GM20000 (cell line): ENCODE measurements around the gene PITPNC1.

Experiments used
- DNase-seq: peaks from one replicate; pipeline ENCODE4 v3.0.0; 2012; ENCODE audit warnings: low spot score
- TF ChIP-seq, protein P1 (sequence below): IDR thresholded peaks from 2 replicates; pipeline ENCODE4 v1.5.1; 2012; ENCODE audit warnings: mild to moderate bottlenecking, control low read depth; ENCODE audit errors: extremely low read depth, missing control alignments

The PITPNC1 gene

DNA sequence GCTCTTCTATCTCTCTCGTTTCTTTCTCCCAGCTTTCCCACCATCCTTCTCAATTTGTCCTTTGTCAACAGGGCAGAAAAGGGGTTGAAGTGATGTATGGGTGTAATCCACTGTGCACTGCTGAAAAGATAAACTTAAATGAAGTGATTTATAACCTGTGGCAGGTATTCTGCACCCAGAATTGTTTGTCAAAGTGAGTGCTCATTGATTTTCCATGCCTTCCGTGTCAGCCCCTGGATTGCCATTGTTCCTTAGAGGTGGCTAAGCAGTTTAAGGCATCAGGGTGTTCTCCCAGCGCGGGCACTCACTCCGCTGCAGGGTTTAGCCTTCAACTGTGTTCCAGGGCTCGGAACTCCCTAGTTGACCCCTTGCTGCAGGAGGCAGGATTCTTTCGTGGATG lies 82.9 kb downstream of the PITPNC1 start:
- TF ChIP-seq, protein P1, sequence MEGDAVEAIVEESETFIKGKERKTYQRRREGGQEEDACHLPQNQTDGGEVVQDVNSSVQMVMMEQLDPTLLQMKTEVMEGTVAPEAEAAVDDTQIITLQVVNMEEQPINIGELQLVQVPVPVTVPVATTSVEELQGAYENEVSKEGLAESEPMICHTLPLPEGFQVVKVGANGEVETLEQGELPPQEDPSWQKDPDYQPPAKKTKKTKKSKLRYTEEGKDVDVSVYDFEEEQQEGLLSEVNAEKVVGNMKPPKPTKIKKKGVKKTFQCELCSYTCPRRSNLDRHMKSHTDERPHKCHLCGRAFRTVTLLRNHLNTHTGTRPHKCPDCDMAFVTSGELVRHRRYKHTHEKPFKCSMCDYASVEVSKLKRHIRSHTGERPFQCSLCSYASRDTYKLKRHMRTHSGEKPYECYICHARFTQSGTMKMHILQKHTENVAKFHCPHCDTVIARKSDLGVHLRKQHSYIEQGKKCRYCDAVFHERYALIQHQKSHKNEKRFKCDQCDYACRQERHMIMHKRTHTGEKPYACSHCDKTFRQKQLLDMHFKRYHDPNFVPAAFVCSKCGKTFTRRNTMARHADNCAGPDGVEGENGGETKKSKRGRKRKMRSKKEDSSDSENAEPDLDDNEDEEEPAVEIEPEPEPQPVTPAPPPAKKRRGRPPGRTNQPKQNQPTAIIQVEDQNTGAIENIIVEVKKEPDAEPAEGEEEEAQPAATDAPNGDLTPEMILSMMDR, result no peak

DNA sequence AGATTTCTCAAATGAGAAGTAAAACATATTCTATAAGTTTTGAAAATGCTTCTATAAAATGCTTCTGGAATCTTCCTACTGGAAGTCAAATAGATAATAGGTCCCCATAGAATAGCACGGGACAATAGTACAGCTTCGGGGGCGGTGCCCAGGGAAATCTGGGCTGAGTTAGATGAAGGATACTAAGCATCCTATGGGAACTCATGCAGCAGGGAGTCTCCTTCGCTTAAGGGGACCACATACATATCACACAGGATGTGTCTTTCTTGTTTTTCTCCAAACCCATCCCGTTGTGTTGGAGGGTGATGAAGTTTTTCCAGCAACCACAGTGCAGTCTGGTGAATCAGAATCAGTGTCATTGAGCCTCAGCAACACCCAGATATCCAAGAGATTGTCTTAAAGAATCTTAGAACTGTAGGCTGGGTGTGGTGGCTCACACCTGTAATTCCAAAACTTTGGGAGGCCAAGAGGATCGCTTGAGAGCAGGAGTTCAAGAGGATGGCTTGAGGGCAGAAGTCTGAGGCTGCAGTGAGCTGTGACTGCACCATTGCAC lies 84.2 kb downstream of the PITPNC1 start:
- no peak for DNase-seq
- TF ChIP-seq, protein P1, result no peak

More for the DNA sequence above, 82.9 kb downstream of the PITPNC1 start:
- DNase-seq, result no peak

GRCh38 chr17:67461876-67462275 lies 84.8 kb downstream of the PITPNC1 start:
- TF ChIP-seq, protein P1, result no peak
- DNase-seq, result no peak

- DNase-seq, result peak; percentile 17
These were observed 89.2 kb downstream of the PITPNC1 start for GRCh38 chr17:67466251-67466796.

GRCh38 chr17:67467500-67468455 lies 90.7 kb downstream of the PITPNC1 start:
- peak; percentile 60 for DNase-seq
- TF ChIP-seq, protein P1, result no peak

More at GRCh38 chr17:67466251-67466796, 89.2 kb downstream of the PITPNC1 start:
- TF ChIP-seq, protein P1, result no peak

DNA sequence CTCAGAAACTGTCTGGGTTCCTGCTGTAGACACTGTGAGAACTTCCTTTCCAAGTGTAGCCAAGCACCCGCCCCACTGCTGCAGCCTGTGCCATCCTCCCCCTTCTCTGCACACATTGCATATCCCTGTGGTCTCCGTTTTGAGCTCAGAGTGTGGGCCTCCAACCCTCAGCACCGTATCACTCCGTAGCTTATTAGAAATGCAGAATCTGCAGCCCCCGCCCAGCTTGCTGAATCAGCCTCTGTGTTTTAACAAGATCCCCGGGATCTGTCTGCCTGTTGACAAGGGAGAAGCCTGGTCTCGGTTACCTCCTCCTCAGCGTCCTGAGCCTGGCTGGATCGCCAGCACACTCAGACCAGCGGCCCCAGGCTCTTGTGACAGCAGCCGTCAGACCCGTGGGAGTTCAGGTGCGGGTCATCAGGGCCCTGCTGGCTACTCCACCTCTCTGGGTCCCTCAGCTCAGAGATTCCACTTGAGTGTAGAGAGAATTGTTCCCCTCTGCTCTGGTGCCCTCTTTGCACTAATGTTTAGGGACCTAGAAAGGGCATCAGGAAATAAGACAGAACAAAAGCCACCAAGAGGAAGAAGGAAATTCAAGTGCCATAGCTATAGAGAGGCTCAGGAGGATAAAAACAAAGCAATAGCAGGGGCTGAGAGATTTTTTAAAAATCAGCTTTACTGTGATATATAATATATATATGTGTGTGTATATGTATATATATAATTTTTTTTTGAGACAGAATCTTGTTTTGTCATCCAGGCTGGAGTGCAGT lies 92.3 kb downstream of the PITPNC1 start:
- DNase-seq, result peak; percentile 15
- TF ChIP-seq, protein P1, result no peak
